Tibial artery (tissue), 4 donors: ENCODE data around the gene SLC39A11.

Experiments
- DNase-seq, 2 donors: peaks; one replicate each; pipeline ENCODE4 v3.0.0-alpha.2; 2019
- H3K27ac ChIP-seq, 2 donors: fragments of 200-600 bp; sonication (generic) in 1 of 2; 1 replicate in 1 of 2; 2 replicates in 1 of 2; pipeline ENCODE4 v1.5.1; 2018 to 2019; ENCODE audit warnings: mild to moderate bottlenecking in 1 of 2
- H3K27me3 ChIP-seq, 2 donors: fragments of 200-600 bp; sonication (generic) in 1 of 2; one replicate each; pipeline versions ENCODE4 v1.5.1 to v1.6.0; 2016 to 2019
- H3K36me3 ChIP-seq, 3 donors: fragments of 200-600 bp; sonication (generic) in 2 of 3; one replicate each; pipeline ENCODE4 v1.5.1; 2016 to 2019; ENCODE audit warnings: mild to moderate bottlenecking in 2 of 3
- H3K4me1 ChIP-seq, 4 donors: fragments of 200-600 bp; sonication (generic) in 2 of 4; 1 replicate in 3 of 4; 2 replicates in 1 of 4; pipeline ENCODE4 v1.5.1; 2016 to 2019
- H3K4me3 ChIP-seq, 2 donors: fragments of 200-600 bp; sonication (generic) in 1 of 2; 1 replicate in 1 of 2; 2 replicates in 1 of 2; pipeline ENCODE4 v1.5.1; 2018 to 2019; ENCODE audit warnings: mild to moderate bottlenecking in 2 of 2
- H3K9me3 ChIP-seq, 3 donors: fragments of 200-600 bp; sonication (generic) in 1 of 3; one replicate each; pipeline ENCODE4 v1.5.1; 2016 to 2019
- CTCF ChIP-seq, 2 experiments: fragments of 200-600 bp in 1 of 2; fragments of 450-650 bp in 1 of 2; IDR thresholded peaks; one replicate each; pipeline ENCODE4 v1.5.1; 2017 to 2019; ENCODE audit warnings: antibody characterized with exemption in 2 of 2, mild to moderate bottlenecking in 1 of 2, moderate library complexity in 1 of 2
- intact Hi-C: fragments of 100-400 bp; cut with DNase I; formaldehyde crosslinking; loops from one replicate; pipeline ENCODE4 v1.15.0; 2023; ENCODE audit warnings: low total_unique reads

SLC39A11 gene

GRCh38 chr17:72618001-72618509 is 474.4 kb downstream of the SLC39A11 start:
- no peak for DNase-seq
- Histone ChIP-seq H3K4me1 (no peaks in the 10 kb centered on the region), H3K4me3 (no peak overlapping the region), H3K27ac (no peak overlapping the region), H3K36me3 (no peaks in the 10 kb centered on the region), H3K9me3 (no peaks in the 10 kb centered on the region), H3K27me3 (peaks cover 0 to 49% of the 10 kb centered on the region in 2 donors)
- no peak for TF ChIP-seq CTCF (IDR thresholded peaks at IDR 0.05)
- intact Hi-C loops, result no loop called here

- Histone ChIP-seq H3K27me3 (peaks cover 0 to 47% of the 10 kb centered on the region in 2 donors), H3K4me3 (no peak overlapping the region), H3K4me1 (no peaks in the 10 kb centered on the region), H3K27ac (no peak overlapping the region), H3K9me3 (no peaks in the 10 kb centered on the region), H3K36me3 (no peaks in the 10 kb centered on the region)
- intact Hi-C loops, result no loop called here
- TF ChIP-seq CTCF (IDR thresholded peaks at IDR 0.05), result no peak
- DNase-seq, result no peak
Observed at GRCh38 chr17:72617557-72617956, 474.9 kb downstream of the SLC39A11 start.

- H3K27ac ChIP-seq, result no peak overlapping the region
- TF ChIP-seq CTCF (IDR thresholded peaks at IDR 0.05), result no peak
- H3K36me3 ChIP-seq, result no peaks in the 10 kb centered on the region
- H3K4me1 ChIP-seq, result no peaks in the 10 kb centered on the region
- DNase-seq, result no peak
- H3K4me3 ChIP-seq, result no peak overlapping the region
- peaks cover 0 to 42% of the 10 kb centered on the region in 2 donors for H3K27me3 ChIP-seq
- no peaks in the 10 kb centered on the region for H3K9me3 ChIP-seq
- intact Hi-C loops, result no loop called here
Observed at GRCh38 chr17:72616447-72616846, 476.0 kb downstream of the SLC39A11 start.

- Histone ChIP-seq H3K4me1 (no peaks in the 10 kb centered on the region), H3K36me3 (no peaks in the 10 kb centered on the region), H3K27me3 (peaks cover 0 to 42% of the 10 kb centered on the region in 2 donors), H3K9me3 (no peaks in the 10 kb centered on the region), H3K4me3 (no peak overlapping the region), H3K27ac (no peak overlapping the region)
- no peak for TF ChIP-seq CTCF (IDR thresholded peaks at IDR 0.05)
- intact Hi-C loops, result no loop called here
- no peak for DNase-seq
Observed at GRCh38 chr17:72615627-72615991, 476.9 kb downstream of the SLC39A11 start.

GRCh38 chr17:72614871-72615626 is 477.4 kb downstream of the SLC39A11 start:
- Histone ChIP-seq H3K27me3 (peaks cover 0 to 42% of the 10 kb centered on the region in 2 donors), H3K27ac (no peak overlapping the region), H3K4me1 (no peaks in the 10 kb centered on the region), H3K36me3 (no peaks in the 10 kb centered on the region), H3K9me3 (no peaks in the 10 kb centered on the region), H3K4me3 (no peak overlapping the region)
- intact Hi-C loops, result no loop called here
- DNase-seq, result no peak
- no peak for TF ChIP-seq CTCF (IDR thresholded peaks at IDR 0.05)
